Epithelial cell of proximal tubule (primary cell): ENCODE results near the gene ERN2. TPM values are rescaled to one million over a fixed set of nuclear protein-coding genes. Genes with fewer than 3 reads are reported as not detected.

ENCODE experiments used
- DNase-seq: peaks from one replicate; pipeline ENCODE4 v3.0.0-alpha.2; 2011; ENCODE audit warnings: low read depth
- H3K4me3 ChIP-seq: 2 replicates; pipeline ENCODE4 v1.5.1; 2011; ENCODE audit warnings: low read depth, mild to moderate bottlenecking, low read length
- total RNA-seq: library from RNA; depleted of rRNA; stranded (reverse); fragments of >200 nt; gene quantifications from 2 replicates; pipeline ENCODE4 v1.2.3, GENCODE V29; 2015
- TF ChIP-seq, protein P1 (sequence below): conservative IDR thresholded peaks from 2 replicates; pipeline ENCODE4 v1.5.1; 2012; ENCODE audit warnings: low read depth, mild to moderate bottlenecking, low read length

ERN2 gene
- total RNA-seq, 1 donor from 2014 or later = 0.35 TPM

DNA sequence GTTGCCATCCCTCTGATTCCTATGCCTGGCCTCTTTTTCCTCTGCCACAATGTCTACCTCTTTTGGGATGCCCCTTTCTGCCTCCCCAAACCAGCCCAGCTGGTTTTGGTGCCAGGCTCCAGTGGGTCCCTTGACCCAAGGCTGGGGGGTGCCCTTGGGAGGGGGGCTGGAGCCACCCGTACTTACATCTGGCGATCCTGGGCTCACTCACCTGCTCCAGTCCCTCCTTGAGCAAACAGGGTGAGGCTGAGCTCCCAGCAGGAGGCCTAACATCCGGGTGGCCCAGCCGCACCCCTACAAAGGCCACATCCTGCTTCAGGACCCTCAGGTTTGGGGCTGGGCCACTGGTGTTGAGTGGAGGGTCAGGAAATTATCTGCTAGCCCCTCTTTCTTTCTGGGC is 1.2 kb downstream of the ERN2 start:
- DNase-seq = no peak
- TF ChIP-seq, protein P1, sequence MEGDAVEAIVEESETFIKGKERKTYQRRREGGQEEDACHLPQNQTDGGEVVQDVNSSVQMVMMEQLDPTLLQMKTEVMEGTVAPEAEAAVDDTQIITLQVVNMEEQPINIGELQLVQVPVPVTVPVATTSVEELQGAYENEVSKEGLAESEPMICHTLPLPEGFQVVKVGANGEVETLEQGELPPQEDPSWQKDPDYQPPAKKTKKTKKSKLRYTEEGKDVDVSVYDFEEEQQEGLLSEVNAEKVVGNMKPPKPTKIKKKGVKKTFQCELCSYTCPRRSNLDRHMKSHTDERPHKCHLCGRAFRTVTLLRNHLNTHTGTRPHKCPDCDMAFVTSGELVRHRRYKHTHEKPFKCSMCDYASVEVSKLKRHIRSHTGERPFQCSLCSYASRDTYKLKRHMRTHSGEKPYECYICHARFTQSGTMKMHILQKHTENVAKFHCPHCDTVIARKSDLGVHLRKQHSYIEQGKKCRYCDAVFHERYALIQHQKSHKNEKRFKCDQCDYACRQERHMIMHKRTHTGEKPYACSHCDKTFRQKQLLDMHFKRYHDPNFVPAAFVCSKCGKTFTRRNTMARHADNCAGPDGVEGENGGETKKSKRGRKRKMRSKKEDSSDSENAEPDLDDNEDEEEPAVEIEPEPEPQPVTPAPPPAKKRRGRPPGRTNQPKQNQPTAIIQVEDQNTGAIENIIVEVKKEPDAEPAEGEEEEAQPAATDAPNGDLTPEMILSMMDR = no peak
- no peak overlapping the region for H3K4me3 ChIP-seq

DNA sequence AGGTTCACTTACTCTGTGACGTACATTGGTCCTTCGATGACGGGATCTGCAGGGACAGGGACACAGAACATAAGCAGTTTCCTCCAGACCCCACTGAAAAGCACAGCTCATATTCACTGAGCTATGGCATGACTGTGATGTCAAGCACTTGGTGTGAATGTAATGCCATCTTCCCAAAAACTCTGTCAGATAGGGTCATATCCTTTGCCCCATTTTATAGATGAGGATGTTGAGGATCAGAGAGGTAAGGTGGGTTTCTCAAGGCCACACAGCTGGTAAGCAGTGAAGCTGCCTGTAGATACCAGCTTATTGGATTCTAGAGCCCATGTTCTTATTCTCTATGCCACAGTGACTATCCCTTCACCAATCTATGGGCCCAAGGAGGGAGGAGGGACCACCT is 2.5 kb downstream of the ERN2 start:
- TF ChIP-seq, protein P1 = no peak
- no peak for DNase-seq
- no peak overlapping the region for H3K4me3 ChIP-seq

DNA sequence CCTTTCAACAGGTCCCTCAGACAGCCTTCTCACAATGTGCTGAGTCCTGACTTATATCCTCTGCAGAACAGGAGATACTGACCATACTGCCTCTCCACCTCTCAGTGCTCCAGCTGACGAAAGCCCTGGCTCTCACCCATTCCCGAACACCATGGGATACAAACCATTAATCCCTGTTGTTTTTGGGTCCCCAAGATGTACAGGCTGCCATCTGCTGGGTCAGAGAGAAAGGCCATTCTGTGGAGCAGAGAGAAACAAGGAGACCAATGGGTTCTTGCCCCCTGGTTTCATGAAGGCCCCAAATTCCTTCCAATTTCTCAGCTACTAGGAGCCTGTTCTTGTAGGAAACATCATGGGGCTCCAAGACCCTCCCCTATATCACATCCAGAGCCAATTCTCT is 3.0 kb downstream of the ERN2 start:
- TF ChIP-seq, protein P1 = peak; percentile 23
- DNase-seq = no peak
- H3K4me3 ChIP-seq = no peak overlapping the region

DNA sequence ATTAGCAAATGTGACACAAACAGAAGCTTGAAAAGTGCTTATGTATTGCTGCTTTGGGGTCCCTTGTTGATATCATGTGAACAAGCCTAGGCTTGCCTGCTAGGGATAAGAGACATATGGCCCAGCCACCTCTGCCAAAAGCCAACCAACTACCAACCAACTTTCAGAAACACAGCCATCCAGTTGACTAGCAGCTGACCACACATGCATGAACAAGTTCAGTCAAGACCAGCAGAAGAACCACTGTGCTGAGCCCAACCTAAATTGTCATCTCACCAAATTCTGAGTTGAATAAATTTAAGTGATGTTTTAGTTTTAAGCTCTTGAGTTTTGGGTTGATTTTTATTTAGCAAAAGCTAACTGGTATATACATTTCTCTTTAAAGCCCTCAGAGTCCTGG is 3.5 kb downstream of the ERN2 start:
- H3K4me3 ChIP-seq = no peak overlapping the region
- no peak for DNase-seq
- TF ChIP-seq, protein P1 = no peak

DNA sequence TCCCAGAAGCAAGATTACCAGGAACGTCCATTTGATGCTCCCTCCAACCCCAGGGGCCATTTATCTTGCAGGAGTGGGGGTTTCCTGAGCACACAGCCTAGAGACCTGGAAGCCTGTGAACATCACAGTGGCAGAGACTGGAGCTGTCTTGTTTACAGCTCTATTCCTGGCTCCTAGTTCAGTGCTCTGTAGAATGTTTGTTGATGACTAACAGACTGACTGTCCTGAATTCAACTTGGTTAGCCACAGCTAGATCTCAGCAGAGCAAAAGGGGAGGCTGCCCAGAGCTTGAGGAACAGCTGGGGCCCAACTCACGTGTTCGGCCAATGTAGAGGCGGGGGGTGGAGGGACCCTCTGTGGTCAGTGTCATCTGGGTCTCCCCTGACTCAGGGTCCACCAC is 6.6 kb downstream of the ERN2 start:
- TF ChIP-seq, protein P1 = no peak
- no peak for DNase-seq
- no peak overlapping the region for H3K4me3 ChIP-seq

DNA sequence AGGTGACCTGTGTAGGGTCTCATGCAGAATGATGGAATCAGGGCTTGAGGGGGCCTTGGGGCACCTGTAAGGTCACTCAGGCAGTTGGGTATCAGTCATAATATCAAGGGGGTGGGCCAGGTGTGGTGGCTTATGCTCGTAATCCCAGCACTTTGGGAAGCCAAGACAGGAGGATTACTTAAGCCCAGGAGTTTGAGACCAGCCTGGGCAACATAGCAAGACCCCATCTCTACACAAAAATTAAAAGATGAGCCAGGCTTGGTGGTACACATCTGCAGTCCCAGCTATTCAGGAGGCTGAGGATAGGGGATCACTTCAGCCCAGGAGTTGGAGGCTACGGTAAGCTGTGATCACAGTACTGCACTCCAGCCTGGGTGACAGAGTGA is 7.5 kb downstream of the ERN2 start:
- no peak overlapping the region for H3K4me3 ChIP-seq
- TF ChIP-seq, protein P1 = no peak
- DNase-seq = no peak

DNA sequence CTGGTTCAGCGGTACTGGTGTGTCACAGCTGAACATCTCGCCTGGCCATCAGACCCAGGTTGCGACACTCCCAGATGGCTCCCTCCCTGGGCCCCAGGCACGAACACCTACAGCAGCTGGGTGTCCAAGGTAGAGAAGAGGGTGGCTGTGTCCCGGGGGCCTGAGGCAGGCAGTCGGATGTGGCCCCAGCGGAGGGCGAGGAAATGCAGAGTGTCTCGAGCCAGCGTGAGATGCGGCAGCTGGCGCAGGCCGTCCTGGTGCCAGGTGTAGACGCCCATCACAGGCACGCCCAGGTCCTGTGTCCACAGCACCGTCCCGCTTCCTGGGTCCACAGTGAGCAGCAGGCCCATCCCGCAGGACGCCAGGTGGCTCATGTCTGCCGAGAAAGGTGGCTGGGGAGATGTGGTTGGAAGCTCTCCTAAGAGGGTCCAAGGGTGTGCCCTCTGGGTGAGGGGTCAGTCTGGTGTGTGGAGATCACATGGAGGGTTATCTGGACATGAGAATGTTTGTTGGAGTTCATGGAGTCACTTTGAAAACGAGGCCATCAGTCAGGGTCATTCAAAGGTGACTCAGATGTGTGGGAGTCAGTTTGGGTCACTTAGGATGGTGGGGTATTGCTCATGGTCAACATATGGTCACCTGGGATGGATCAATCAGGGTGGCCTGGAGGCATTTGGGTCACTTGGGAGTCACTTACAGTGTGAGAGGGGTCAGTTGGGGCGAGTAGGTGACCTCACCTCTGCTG is 8.1 kb downstream of the ERN2 start:
- TF ChIP-seq, protein P1 = no peak
- no peak overlapping the region for H3K4me3 ChIP-seq
- no peak for DNase-seq
